HS-5 (cell line): ENCODE measurements around the gene SERPINE2.

Source experiments
- DNase-seq: peaks from one replicate; pipeline ENCODE4 v3.0.0-alpha.2; 2012; ENCODE audit warnings: low read depth

SERPINE2 gene

GRCh38 chr2:224039080-224039769 is at the start of gene SERPINE2:
Gene SERPINE2 (minus strand): TSS chr2:224039286. CDS start chr2:224001900, 37,386 bp downstream.
- no peak for DNase-seq

GRCh38 chr2:224086226-224086914 is 47.3 kb upstream of the SERPINE2 start:
- DNase-seq, result peak; percentile 98

DNA sequence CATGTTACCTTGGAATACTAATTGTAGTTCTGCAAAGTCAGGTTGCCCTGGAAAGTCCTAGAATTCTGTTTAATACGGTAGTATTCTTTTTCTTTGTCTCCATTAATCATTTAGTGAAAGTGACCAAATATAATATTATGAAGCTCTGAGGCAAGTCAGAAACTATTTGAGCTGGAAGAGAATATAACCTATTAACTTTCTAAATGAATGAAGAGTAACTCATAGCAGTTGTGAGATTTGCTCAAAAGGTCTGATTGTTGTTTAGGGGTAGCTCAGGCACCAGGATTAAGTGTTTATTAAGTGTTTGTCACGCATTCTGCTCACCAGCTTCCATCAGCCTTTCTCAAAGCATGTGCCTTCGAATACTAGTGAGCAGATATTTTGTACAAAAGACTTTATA is 46.7 kb upstream of the SERPINE2 start:
- no peak for DNase-seq

DNA sequence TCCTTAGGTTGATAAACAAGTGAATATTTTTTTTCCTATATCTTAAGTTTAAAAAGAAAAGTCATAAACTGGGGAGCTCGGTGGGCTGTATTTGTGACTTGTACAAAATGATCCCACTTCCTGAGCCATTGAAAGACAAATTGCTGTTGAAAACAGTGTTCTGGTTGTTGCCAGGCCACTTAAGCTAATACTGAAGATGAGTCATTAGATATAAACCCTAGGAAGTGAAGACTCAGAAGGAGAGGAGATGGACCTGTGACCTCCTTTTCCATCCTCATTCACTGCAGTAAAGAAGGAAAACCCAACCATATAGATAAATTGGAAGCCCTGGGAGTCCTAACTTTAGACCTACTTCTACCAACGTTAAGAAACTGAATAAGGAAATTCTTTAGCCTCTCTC is 46.2 kb upstream of the SERPINE2 start:
- DNase-seq, result peak; percentile 55

GRCh38 chr2:224084266-224084892 is 45.3 kb upstream of the SERPINE2 start:
- no peak for DNase-seq

- no peak for DNase-seq
These were observed 44.6 kb upstream of the SERPINE2 start for GRCh38 chr2:224083638-224084037.

- DNase-seq, result no peak
These were observed 39.6 kb upstream of the SERPINE2 start for GRCh38 chr2:224078656-224079055.

DNA sequence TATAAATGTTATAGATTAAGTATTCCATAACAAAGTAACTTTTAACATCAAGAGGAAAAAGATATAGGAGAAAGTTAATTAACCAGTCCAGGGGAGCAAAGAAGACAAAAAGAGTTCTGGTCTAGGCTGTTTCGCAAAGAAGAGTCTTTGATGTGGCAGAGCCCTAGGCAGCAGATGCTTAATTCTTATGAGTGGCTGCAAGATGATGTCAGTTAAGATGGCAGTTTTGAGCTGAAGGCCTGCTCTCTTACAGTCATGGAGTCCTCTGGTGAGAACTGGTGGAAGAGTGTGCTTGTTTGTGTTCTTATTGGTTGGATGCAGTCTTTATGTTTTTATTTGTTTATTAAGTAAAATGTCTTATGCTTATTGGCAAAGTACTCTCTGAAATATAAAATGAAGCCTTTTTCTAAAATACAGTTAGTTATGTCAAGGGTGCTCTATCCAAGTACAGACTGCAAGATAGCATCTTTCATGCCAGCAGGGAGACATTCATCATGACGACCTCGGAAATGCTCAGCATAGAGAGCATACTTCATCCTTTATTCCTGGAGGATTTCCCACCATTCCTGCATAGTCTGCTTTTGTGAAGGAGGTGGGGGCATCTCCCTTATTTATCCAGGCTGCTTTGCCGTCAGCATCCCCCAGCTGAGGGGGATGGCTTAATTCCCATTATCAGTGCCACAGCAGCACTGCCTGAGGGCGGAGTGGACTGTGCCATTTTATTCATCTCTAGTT is 38.9 kb upstream of the SERPINE2 start:
- DNase-seq, result no peak

DNA sequence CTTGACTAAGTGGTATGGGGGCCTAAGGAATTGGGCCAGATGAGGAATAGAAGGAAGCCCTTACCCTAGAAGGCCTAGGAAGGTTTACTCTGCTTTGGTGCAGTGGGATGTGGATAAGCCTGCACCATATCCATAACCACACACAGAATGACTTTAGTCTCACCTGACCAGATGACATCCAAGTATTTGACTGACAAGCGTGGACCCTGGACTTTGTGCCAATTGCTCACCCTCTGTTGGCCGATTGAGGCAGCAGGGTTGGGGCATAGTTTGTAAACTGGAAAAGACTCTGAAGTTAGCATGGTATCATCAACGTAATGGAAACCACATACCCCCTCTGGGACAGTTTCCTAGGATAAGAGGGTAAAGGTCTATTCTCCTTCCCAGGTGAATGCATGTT is 36.5 kb upstream of the SERPINE2 start:
- DNase-seq, result no peak

DNA sequence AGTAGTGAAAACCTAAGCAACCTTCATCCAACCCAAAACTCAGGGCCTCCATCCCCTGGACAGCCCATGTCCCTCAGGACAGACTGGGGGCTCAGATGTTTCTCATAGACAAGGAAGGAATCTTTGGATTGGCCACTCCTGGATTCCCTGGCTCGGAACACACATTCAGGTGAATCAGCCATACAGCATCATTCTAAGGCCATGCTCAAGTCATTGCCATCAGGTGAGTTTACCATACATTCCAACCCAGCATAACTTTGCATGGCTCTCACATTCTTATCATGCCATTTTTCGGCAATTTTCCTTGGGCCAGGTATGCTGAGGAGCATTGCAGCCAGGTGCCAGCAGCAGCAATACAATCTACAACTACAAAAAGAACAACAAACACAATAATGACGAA is 34.6 kb upstream of the SERPINE2 start:
- no peak for DNase-seq

GRCh38 chr2:224072541-224073188 is 33.6 kb upstream of the SERPINE2 start:
- DNase-seq, result no peak

DNA sequence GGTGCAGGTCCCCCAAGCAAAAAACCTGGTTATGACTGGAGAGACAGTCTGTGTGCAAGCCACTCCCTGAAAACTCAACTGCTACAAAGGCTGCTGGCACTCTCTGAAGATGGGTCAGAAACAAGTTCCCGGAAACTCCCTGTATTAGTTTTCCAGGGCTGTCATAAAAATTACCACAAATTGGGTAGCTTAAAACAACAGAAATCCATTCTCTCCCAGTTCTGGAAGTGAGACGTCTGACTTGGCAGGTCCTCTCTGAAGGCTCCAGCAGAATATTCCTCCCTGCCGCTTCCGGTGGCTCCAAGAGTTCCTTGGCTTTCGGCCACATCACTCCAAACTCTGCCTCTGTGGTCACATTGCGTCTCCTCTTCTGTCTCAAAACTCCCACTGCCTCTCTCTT is 30.1 kb upstream of the SERPINE2 start:
- no peak for DNase-seq

DNA sequence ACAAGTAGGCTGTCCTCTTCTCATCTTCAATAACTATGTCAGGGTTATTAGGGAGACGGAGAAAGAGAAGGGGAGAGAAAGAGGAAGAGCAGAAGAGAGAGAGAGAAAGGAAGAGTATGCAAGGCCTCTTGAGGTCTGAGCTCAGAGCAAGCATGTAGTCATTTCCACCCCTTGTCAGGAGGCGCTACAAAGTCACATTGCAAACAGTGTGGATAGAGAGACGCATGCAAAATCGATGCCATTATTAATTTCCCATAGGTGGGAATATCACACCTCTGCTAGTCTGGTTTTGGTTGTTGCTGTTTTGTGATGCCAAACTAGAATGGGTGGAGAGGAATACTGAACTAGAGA is 24.2 kb upstream of the SERPINE2 start:
- DNase-seq, result no peak

DNA sequence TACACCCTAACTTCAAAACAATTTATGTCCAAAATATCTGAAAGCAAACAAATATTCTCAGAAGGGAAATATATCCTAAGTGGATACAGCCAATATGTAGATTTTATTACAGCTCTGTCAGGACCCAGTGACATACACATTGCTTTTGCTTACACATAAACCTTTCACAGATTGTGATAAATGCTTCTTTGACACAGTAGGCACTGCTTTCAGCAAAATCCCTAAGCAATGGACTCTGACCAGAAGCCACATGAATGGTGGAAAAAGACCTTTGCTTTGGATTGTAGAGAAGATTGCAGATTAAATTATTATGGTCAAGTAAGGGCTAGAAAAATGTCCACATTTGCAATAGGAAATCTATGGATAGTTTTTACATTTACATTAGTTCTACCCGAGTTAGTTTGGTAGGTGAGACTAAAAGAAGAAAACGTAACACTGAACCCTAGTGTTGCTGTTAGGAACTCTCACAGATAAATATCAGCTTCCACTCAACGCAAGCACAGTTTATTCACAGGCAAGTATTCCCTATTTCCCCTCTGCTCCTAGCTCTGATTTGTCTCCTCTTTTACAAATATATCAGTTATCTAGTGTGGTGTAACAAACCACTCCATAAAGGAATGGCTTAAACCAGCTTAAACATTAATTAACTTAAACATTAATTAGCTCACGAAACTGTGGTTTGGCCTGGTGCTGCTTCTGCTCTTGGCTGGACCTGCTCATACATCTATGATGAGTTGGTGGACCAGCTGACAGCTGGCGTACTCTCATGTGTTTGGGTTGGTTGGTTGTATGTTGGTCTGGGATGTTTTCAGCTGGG is 23.6 kb upstream of the SERPINE2 start:
- DNase-seq, result no peak

GRCh38 chr2:224060783-224061482 is 21.8 kb upstream of the SERPINE2 start:
- DNase-seq, result no peak

DNA sequence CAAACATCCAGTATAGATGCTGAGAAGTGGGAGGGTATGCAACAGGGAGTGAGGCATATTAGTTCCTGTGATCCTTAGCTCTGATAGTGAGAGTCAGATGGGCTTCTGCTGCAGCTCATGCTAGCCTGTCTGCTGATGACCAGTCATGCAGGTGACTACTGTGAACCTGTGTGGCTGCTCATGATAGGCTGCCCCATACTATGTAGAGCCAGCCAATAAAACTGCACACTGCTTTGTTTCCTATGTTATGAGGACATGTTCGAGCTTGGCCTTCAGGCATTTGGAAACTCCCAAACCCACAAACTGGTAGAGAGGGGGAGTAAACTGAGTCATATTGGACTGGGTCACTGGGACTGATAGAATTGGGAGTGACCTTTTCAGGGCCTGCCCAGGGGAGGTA is 20.1 kb upstream of the SERPINE2 start:
- no peak for DNase-seq

DNA sequence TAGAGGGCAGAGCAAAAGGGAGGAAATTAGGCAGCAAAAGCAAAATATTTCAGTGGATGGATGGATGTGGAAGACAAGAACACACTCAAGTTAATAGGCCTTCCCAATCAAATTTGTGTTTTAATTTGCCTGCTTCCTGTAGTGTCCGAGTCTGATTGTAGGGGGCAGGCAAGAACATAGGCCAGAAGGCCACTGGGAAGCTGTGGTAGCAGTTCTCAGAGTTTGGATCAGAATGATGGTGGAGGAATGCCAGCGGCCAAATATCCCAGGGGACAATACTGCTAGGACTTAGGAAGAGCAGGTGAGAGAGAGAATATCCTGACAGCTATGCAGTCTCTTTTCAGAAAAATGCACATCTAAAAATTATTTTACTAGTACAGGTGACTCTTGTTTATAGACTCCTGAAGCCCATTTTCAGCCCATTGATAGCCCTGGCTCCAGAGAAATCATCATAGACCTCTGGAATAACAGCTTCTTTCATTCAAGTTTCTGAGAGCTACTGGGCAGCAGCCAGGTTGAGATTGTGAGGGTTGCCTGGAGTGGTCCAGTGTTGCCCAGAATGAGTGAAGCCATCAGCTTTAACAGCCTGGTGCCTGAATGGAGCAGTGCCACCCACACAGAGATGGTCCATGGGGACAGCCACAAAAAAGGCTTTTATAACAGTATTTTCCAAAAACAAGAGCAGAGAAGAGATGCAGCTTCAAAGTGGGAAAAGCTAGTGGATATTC is 19.1 kb upstream of the SERPINE2 start:
- no peak for DNase-seq

DNA sequence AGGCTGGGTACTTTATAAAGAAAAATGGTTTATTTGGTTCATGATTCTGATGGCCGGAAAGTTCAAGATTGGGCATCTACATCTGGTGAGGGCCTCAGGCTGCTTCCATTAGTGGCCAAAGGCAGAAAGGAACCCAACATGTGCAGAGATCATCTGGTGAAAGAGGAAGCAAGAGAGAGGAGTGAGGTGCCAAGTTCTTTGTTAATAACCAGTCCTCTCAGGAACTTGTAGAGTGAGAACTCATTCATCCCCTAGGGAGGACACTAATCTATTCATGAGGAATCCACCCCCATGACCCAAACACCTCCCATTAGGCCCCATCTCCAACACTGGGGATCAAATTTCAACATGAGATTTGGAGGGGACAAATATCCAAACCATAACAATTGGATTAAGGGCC is 17.8 kb upstream of the SERPINE2 start:
- DNase-seq, result no peak

DNA sequence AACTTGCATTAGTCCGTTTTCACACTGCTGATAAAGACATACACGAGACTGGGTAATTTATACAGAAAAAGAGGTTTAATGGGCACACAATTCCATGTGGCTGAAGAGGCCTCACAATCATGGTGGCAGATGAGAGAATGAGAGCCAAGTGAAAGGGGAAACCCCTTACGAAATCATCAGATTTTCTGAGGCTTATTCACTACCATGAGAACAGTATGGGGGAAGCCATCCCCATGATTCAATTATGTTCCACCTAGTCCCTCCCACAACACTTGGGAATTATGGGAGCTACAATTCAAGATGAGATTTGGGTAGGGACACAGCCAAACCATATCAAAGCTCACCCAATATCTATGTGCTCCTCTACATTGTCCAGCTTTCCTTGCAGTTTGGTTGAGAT is 16.0 kb upstream of the SERPINE2 start:
- no peak for DNase-seq

GRCh38 chr2:224046752-224047151 is 7.7 kb upstream of the SERPINE2 start:
- DNase-seq, result no peak
